HG02623 (cell line): ENCODE measurements around the gene CUZD1.

Experiments used
- ATAC-seq: cut with Tn5 transposase; IDR thresholded peaks from one replicate; pipeline ENCODE4 v1.9.1; 2021; ENCODE audit warnings: moderate library complexity; ENCODE audit not compliant: unreplicated experiment

The CUZD1 gene

GRCh38 chr10:122822973-122823690 lies 22.5 kb downstream of the CUZD1 start:
- no peak for ATAC-seq

GRCh38 chr10:122821808-122822207 lies 23.8 kb downstream of the CUZD1 start:
- no peak for ATAC-seq

- ATAC-seq: no peak
These were observed 30.2 kb downstream of the CUZD1 start for GRCh38 chr10:122815458-122815857.

- no peak for ATAC-seq
These were observed 31.2 kb downstream of the CUZD1 start for GRCh38 chr10:122814493-122814892.

- ATAC-seq: no peak
These were observed 32.9 kb downstream of the CUZD1 start for GRCh38 chr10:122812751-122813150.

GRCh38 chr10:122802282-122802681 lies 43.4 kb downstream of the CUZD1 start:
- ATAC-seq: no peak

GRCh38 chr10:122798704-122799231 lies 46.9 kb downstream of the CUZD1 start:
- no peak for ATAC-seq

- no peak for ATAC-seq
These were observed 48.9 kb downstream of the CUZD1 start for GRCh38 chr10:122796796-122797195.

GRCh38 chr10:122795924-122796323 lies 49.7 kb downstream of the CUZD1 start:
- ATAC-seq: no peak

- ATAC-seq: no peak
These were observed 59.4 kb downstream of the CUZD1 start for GRCh38 chr10:122786269-122786668.

GRCh38 chr10:122782911-122783310 lies 62.7 kb downstream of the CUZD1 start:
- ATAC-seq: no peak
